Activated CD4-positive, alpha-beta T cell treated with anti-CD3 and anti-CD28 coated beads, Interleukin-2, amount 50 U/mL, for 1 hour (primary cell): ENCODE data around the gene GMIP.

Experiments
- DNase-seq: peaks from one replicate; pipeline ENCODE4 v3.0.0-alpha.2; 2020

GMIP gene

GRCh38 chr19:19602136-19602712 is 41.2 kb downstream of the GMIP start:
- peak; percentile 38 for DNase-seq

GRCh38 chr19:19600793-19601330 is 42.6 kb downstream of the GMIP start:
- DNase-seq: no peak

GRCh38 chr19:19598728-19599451 is 44.6 kb downstream of the GMIP start:
- DNase-seq: peak; percentile 64

- DNase-seq: peak; percentile 41
Measured at GRCh38 chr19:19597809-19598306, 45.6 kb downstream of the GMIP start.

GRCh38 chr19:19595171-19595701 is 48.2 kb downstream of the GMIP start:
- no peak for DNase-seq

GRCh38 chr19:19594381-19594780 is 49.1 kb downstream of the GMIP start:
- DNase-seq: no peak

- DNase-seq: no peak
Measured at GRCh38 chr19:19592690-19593089, 50.8 kb downstream of the GMIP start.

- peak; percentile 56 for DNase-seq
Measured at GRCh38 chr19:19591133-19591825, 52.2 kb downstream of the GMIP start.

GRCh38 chr19:19588546-19588945 is 54.9 kb downstream of the GMIP start:
- DNase-seq: no peak

- DNase-seq: no peak
Measured at GRCh38 chr19:19587771-19588170, 55.7 kb downstream of the GMIP start.

GRCh38 chr19:19584356-19584755 is 59.1 kb downstream of the GMIP start:
- DNase-seq: no peak

GRCh38 chr19:19582471-19582870 is 61.0 kb downstream of the GMIP start:
- no peak for DNase-seq

- DNase-seq: no peak
Measured at GRCh38 chr19:19581391-19581790, 62.1 kb downstream of the GMIP start.

- DNase-seq: no peak
Measured at GRCh38 chr19:19580418-19580817, 63.0 kb downstream of the GMIP start.

GRCh38 chr19:19579533-19580361 is 63.7 kb downstream of the GMIP start:
- no peak for DNase-seq
